NCI-H510A treated with DMSO at 0.1 percent for 48 hours (cell line): Measurements from ENCODE around the gene FFAR3.

Experiments used
- DNase-seq: peaks from one replicate; lab custom pipeline; 2025; lab: John Stamatoyannopoulos, UW

Gene FFAR3

DNA sequence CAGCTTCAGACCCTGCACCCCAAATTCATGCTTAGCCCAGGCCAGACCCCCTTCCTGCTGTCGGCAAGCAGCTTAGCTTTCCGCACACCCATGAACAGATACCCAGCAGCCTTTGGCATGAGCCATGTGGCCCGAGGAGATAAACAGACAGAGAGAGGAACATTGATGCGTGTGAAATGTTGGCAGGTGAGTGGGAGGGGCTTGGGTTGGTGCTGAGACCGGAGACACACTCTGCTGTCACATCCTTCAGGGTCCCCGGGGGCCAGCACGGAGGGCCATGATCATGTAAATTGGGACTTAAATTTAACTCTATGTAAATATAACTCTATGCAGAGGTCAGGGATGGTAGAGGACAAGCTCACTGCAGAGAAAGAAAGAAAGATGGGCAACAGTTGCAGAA lies 27.8 kb upstream of the FFAR3 start:
- DNase-seq = no peak

DNA sequence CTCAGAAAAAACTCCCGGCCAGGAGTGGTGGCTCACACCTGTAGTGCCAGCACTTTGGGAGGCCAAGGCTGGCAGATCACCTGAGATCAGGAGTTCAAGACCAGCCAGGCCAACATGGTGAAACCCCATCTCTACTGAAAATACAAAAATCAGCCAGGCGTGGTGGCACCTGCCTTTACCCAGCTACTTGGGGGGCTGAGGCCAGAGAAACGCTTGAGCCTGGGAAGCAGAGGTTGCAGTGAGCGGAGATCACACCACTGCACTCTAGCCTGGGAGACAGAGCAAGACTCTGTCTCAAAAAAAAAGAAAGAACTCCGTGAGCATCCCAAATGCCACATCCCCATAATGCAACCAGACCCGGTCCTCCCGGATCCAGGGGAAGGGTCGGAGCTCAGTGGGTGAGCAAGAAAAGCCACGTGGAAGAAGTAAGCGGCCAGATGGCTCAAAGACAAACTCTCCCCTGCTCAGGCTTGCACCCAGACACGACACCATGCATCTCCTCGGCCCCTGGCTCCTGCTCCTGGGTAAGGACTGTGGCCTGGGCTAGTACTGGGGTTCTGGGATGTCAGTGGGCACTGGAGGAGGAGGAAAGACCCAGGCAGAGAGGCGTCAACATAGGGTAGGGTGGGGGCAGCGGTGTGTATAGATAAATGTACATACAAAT lies 26.6 kb upstream of the FFAR3 start:
- DNase-seq = no peak

DNA sequence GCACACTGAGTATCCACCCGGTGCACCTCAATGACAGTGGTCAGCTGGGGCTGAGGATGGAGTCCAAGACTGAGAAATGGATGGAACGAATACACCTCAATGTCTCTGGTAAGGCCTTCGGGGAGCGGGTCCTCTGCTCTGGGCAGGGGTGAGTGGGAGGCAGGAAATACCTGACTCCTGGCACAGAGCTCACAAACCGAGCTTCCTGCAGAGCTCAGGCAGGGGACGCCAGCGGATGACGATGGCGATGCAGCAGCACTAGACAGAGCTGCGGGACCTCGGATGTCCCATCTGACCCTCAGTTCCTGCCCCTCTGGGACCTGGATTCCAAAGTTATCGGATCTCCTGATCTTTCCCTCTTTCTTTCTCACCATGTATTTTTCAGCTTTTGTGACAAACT lies 25.4 kb upstream of the FFAR3 start:
- DNase-seq = no peak

DNA sequence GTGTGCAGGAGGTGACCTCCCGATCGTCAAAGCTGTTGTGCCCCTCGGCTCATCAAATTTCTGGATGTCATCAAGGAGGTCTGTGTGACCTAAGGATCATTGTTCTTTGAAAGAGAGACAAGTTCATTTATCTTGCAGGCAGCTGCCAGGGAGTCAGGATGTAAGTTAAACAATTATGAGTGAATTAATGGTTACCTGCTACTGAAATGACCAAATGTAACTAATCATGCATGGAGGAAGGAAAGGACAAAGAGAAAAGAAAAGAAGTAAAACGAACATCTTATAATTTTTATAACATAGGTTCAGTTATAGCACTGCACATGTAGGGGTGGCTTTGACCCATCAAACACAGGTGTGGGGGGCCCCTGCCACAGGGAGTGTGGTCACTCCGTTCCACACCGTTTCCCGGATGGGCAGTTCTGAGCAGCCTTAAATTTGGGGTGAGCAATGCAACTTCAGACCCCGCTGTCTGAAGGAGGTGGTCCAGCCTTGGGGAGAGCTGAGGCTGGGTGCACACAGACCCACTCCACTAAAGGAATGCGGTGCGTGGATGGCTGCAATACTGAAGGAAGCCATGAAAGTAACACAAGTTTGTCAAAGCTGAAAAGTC lies 24.0 kb upstream of the FFAR3 start:
- DNase-seq = no peak

DNA sequence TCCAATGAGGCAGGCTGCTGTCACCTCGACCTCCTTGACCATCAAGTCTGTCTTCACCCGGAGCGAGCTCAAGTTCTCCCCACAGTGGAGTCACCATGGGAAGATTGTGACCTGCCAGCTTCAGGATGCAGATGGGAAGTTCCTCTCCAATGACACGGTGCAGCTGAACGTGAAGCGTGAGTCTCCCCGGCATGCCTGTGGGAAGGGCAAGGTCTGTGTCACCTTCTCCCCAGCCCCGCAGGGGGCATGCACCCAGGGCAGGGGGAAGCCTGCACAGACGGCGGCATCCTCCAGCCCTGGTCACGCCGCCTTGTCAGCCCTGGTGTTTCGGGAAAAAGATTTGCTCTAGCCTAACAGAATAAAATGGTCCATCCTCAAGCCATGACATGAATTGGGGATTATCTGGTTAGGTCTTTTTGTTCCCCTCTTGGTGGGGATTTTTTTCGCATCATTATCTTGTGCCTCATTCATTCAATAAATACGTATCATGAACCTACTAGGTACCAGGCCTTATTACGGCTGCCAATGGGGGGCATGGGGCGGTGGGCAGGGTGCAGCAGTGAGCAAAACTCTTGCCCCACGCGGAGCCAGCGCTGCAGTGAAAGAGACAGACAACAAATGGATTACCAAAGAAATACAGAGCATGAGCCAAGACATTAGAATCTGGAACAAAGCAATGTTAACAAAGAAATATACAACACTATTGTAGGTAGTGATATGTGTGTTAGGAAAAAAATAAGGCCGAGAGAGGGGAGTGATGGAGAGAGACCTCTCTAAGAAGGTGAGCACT lies 21.9 kb upstream of the FFAR3 start:
- DNase-seq = no peak

DNA sequence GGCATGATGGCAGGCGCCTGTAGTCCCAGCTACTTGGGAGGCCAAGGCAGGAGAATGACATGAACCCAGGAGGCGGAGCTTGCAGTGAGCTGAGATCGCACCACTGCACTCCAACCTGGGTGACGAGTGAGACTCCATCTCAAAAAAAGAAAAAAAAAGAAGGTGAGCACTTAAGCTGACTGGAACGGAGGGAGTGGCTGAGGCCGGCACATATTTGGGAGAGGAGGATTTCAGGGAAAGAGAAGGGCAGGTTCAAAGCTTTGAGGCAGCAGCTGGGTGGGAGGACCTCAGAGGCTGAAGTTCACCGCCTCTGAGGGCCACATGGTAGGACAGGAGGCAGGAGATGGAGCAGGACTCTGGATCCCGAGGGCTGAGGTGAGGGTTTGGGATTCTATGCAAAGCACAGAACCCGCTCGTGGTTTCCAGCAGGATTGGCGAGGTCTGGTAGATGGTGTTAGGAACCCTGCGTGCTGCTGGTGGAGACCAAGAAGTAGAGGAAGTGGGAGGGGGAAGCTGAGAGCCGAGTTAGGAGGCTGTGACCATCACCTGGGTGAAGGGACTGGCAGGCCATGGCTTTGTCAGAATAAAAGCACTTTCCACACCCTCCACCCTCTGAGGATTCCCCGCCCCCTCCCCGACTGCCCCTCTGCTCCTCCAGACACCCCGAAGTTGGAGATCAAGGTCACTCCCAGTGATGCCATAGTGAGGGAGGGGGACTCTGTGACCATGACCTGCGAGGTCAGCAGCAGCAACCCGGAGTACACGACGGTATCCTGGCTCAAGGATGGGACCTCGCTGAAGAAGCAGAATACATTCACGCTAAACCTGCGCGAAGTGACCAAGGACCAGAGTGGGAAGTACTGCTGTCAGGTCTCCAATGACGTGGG lies 20.9 kb upstream of the FFAR3 start:
- DNase-seq = no peak

DNA sequence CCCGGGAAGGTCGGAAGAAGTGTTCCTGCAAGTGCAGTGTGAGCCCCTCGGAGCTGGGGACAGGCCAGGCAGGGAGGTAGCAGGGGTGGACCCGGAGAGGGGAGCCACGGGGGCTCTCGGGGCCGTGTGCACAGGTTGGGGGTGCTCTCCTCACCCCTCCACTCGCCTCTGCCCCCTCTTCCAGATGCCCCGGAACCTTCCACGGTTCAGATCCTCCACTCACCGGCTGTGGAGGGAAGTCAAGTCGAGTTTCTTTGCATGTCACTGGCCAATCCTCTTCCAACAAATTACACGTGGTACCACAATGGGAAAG lies 20.3 kb upstream of the FFAR3 start:
- no peak for DNase-seq

DNA sequence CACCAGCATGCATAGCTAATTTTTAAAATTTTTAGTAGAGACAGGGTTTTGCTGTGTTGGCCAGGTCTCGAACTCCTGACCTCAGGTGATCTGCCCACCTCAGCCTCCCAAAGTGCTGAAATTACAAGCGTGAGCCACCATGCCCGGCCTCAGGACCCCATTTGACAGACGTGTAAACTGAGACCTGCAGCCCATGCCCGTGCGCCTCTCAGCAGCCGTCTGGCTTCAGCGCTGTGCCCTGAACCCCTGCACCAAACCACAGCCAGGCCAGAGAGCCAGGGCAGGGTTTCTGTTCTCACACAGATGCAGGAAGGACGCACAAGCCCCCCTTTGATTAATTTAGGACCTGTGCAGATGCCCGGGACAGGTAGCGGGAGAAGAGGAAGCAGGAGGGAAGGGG lies 17.8 kb upstream of the FFAR3 start:
- DNase-seq = no peak

DNA sequence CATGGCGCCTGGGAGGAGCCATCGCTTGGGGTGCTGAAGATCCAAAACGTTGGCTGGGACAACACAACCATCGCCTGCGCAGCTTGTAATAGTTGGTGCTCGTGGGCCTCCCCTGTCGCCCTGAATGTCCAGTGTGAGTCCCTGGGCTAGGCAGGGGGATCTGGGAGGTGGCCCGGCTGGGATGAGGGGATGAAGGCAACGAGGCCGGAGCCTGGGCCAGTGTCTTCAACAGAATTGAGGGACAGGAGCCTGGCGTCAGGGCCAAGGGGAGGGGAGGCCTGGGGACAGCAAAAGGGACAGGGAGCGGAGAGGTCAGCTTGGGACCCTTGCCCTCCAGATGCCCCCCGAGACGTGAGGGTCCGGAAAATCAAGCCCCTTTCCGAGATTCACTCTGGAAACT lies 17.3 kb upstream of the FFAR3 start:
- DNase-seq = no peak

DNA sequence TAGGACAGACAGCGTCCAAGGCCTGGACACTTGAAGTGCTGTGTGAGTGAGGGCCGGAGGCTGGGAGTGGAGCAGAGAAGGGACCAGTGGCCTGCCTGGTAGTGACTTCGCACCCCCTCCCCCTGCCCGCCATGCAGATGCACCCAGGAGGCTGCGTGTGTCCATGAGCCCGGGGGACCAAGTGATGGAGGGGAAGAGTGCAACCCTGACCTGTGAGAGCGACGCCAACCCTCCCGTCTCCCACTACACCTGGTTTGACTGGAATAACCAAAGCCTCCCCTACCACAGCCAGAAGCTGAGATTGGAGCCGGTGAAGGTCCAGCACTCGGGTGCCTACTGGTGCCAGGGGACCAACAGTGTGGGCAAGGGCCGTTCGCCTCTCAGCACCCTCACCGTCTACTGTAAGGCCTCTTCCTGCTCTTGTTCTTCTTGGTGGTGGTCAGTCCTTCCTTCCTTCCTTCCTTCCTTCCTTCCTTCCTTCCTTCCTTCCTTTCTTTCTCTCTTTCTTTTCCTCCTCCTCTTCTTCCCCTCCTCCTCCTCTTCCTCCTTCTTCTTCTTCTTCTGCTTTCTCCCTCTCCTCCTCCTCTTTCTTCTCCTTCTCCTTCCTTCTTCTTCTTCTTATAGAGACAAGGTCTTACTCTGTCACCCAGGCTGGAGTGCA lies 16.6 kb upstream of the FFAR3 start:
- no peak for DNase-seq

DNA sequence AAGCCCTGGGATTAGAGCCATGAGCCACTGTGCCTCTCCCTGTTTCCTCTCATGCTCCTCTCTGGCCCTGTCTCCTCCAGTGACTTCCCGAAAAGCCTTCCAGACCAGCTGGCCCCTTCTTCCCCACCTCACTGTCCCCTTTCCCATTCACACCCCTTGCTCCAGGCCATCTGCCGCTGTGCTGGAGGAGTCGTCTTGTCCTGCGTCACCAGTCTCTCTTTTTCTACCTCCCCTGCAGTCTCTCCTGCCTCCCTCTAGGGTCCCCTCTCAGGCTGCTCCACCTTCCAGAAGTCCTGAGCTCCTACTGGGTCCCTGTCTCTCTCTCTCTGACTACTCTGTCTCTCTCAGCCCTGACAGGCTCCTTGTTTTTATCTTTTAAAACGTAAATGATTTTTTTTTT lies 15.8 kb upstream of the FFAR3 start:
- no peak for DNase-seq

DNA sequence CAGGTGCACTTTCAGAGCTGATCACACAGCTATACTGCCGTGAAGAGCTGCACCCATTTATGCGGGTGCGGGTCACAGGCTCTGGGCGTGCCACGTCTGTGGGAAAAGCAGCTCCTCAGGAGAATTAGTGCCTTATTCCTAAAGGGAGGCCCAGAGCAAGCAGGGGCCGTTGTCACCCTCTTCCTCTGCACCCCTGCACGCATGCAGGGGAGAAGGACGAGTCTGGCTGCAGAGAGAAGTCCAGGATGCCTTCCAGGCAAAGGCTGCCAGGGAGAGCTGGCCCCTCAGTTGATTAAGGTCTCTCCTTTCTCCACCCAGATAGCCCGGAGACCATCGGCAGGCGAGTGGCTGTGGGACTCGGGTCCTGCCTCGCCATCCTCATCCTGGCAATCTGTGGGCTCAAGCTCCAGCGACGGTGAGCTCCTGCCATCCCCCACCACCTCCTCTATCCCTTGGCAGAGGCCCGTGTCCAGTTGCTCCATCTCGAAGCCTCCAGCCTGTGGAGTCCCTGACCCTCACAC lies 13.7 kb upstream of the FFAR3 start:
- DNase-seq = no peak

DNA sequence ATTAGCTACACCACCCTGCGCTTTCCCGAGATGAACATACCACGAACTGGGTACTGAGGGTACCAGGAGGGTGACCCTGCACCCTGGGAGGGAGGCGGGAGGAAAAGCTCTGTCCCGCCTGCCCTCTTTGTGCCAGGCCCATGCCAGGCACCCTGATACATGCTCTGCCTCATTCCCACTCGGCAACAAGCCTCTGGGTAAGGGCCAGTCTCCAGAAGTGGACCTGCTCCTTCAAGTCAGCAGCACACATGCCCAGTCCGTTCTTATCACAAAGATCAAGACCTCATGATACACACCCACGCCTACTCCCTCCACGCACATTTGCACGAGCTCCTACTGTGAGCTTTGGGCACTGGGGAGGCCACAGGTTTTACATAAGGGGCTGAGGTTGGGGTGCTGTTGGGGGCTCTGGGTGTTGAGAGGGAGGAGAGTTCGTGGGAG lies 12.6 kb upstream of the FFAR3 start:
- no peak for DNase-seq

DNA sequence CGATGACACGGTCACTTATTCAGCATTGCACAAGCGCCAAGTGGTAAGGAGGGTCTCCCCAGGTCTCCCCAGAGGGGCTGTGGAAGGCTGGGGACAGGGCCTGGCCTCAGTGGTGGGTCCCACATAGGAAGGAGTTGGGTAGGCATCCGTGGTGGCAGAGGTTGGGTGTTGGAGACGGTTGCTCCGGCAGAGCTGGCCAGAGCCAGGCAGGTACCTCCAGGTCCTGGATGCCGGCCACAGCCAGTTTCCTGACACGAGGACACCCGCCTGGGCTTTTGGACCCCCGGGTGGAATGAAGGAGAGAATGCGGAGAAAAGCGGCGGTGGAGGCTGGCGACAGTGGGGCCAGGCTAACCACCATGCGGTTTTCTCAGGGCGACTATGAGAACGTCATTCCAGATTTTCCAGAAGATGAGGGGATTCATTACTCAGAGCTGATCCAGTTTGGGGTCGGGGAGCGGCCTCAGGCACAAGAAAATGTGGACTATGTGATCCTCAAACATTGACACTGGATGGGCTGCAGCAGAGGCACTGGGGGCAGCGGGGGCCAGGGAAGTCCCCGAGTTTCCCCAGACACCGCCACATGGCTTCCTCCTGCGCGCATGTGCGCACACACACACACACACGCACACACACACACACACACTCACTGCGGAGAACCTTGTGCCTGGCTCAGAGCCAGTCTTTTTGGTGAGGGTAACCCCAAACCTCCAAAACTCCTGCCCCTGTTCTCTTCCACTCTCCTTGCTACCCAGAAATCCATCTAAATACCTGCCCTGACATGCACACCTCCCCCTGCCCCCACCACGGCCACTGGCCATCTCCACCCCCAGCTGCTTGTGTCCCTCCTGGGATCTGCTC lies 11.8 kb upstream of the FFAR3 start:
- no peak for DNase-seq

DNA sequence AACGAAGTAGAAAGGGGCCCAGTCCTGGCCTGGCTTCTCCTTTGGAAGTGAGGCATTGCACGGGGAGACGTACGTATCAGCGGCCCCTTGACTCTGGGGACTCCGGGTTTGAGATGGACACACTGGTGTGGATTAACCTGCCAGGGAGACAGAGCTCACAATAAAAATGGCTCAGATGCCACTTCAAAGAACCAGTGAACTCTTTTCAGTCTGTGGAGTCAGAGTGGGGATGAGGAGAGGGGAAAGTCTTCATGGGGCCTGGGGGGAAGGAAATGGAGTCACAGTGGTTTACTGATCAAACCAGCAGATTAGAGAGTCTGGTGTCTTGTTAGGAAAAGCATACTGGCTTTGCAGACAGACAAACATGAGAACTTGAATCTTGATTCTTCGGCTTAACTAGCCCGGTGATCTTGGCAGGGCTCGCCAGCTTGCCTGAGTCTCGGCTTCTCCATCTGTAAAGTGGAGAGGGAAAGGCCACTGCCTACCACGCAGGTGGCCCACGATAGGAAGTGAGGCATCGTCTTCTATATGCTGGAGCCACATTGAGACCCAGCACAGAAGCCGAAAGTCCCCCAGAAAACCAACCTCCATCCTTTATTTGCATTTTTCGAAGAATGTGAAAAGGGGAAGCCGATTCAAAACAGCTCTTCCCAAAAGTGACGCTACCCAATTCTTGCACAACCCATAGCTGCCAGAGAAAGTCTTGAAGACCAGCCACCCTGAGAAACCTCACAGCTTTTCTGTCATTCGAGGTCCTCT lies 10.9 kb upstream of the FFAR3 start, which contains the start of gene FFAR1:
Gene FFAR1, plus strand, starts transcription at position 732 of the 759 bp plus-strand sequence. CDS start 3,650 bp downstream, outside the sequence.
- DNase-seq = no peak

DNA sequence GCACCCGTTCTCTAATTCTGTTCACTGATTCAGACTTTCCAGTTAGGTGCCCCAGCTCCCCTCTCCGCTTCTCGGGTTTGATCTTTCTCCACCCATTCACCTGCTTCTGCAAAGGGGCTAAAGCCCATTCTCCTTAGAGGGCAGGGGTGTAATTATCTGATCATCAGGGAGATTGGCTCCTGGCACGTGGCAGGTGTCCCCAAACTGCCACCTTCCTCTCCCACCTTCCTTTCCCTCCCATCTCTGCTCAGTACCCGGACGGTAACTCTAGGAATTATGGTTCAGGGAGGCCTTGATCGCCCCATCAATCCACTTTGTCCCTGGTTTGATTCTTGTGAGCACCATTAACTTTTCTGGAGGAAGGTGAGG lies 10.3 kb upstream of the FFAR3 start:
- no peak for DNase-seq

DNA sequence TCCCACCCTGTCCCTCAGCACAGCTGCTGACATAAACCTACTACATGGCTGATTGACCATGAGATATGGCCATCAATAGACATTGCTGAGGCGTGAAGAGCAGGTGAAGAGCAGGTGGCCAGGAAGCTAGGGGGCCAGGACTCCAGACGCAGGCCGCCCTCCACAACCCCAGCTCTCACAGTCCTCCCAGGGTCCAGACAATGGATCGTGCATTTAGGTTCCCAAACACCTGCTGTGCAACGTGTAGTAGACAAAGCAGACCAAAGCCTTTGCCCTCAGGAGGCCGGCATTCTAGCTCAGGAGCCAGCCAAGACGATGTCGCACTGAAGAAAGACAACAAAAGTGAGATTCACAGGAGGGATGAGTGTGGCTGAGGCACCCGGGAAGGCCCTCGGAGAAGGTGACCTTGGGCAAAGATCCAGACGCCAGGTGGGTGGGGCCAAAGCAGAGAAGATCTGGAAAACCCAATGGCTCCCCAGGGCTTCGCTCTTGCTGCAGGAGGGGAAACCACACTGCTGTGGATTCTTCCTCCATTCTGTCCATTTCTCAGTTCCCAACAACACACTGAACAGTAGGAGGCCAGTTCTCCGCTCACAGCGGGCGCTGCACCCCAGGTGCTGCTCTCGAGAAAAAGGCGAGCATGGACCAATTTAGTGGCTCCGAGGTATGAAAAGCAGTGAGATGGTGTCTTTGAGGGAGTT lies 9.2 kb upstream of the FFAR3 start:
- DNase-seq = no peak

DNA sequence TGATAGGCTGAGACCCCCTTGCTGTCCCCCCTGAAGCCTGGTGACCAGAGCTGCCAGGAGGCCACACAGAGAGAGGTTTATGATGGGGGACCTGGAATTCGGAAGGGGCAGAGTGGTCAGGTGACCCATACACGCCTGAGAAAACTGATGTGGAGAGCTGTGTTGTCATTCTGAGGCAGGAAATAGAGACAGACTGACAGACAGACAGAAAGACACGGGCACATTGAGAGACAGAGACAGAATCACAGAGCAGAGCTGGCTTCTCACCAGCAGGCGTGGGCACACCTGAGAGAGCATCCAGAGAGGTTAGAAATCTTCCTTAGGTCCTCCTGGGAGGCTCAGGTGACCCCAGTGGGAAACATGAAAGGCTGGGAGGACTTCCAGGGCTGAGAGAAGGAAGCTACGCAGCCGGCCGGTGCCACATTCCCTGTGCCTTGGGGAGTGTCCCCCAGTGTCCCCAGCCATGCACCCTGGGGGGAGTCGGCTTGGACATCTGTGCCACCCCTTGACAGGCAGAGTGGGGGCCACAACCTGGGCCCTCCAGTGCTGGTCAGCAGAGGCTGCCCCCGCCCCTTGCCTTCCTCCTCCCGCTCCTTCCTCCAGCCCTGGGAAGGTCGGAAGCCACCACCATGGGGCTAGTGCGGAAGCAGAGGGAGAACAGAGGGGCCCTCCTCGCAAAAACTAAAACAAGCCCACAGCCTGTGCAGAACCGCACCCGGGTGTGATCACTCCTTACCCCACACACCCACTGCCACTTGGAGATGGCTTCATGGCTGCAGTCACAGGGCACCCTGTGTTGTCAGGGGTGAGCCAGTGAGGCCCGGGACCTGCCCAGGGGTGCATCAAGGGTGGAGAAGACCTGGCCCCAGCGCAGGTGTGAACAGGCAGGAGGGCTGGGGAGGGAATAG lies 8.4 kb upstream of the FFAR3 start:
- no peak for DNase-seq
